GM21528 (cell line): ENCODE results near the gene KRTAP6-3.

Experiments used
- ATAC-seq: cut with Tn5 transposase; IDR thresholded peaks from one replicate; pipeline ENCODE4 v1.9.1; 2021; ENCODE audit warnings: mild to moderate bottlenecking, moderate library complexity; ENCODE audit not compliant: unreplicated experiment, low FRiP score

The KRTAP6-3 gene, protein sequence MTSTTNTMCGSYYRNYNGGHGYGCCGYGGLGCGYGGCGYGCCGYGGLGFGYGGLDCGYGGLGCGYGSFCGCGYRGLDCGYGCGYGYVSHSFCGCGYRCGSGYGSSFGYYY

DNA sequence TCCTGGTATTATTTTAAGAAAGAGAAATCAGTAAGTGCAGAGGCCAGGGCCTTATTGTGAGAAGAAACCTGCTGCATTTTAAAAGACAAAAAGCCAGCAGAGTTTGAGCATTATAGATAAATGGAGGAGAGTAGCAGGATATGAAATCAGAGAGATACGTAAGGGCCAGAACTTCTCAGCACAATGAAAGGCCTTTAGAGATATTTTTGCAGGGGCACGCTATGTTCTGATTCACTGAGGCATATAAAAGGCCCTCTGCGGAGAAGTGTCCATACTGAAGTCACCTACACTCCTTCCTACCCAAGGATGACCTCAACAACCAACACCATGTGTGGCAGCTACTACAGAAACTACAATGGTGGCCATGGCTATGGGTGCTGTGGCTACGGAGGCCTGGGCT is at the start of gene KRTAP6-3:
Gene KRTAP6-3, plus strand, starts transcription at position 301 of the 400 bp plus-strand sequence. Its CDS starts 6 bp downstream, at position 307.
- ATAC-seq = no peak

DNA sequence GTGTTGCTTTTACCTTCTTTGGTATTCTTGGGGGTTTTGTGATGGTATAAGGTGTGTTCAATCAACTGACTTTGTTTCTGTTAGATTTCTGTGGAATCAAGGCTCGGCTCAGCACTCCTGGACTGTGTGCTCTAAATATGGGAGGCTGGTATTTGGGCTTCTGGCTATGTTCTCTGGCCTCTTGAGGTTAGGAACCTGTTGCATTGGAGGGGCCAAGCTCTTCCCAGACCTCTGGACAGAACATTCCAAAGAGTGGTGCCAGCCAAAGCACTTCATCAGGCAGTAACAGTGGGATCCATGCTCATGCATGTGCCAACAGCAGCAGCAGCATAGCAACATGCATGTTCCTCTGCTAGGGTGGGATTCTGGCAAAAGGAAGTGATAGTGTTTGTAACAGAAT is 39.5 kb upstream of the KRTAP6-3 start:
- no peak for ATAC-seq

DNA sequence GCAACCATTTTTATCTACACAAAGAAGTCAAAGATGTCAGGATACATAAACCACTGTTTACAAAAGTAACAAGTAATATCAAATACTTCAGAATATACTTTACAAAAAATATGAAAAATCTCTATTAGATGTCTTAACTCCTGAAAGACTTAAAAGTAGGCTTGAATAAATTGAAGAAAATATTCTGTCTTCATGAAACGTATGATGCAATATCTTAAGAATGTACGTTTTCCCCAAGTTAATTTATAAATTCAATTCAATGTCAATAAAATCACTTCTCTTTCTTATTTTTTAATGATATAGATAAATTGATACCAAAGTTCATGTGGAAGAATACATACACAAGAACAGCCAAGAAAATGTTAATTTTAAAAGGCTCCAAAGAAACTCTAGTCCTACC is 37.1 kb upstream of the KRTAP6-3 start:
- ATAC-seq = no peak

DNA sequence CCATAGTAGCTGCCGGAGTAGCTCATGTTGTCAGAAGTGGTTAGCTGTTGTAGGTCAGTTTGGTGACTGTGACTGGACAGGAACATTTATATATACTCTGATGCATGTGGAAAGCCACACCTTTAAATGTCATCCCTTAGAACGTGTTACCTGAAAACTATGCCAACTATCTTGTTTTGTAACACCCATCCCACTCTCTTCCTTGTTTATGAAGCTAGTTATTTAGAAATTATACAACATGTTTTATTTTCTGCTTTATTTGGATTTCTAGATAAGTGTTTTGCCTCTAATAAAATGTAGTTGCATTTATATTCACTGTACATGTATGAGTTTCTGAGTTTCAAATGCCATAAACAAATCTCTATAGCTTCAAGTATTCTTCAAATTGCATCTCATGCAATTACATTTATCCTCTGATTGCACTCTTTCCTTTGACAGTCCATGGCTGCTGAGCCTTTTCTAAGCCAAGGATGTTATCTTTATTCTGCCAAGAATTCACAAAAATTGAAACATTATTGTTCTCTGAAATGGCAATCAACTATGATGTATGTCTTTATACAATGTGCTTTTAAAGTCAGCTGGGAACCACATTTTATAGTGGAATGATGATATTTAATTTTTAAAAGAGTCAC is 30.9 kb upstream of the KRTAP6-3 start, which contains the start of gene KRTAP19-7:
Gene KRTAP19-7, minus strand, starts transcription at position 51 of the 632 bp plus-strand sequence. Its CDS starts 25 bp downstream, at position 26.
- ATAC-seq = no peak

DNA sequence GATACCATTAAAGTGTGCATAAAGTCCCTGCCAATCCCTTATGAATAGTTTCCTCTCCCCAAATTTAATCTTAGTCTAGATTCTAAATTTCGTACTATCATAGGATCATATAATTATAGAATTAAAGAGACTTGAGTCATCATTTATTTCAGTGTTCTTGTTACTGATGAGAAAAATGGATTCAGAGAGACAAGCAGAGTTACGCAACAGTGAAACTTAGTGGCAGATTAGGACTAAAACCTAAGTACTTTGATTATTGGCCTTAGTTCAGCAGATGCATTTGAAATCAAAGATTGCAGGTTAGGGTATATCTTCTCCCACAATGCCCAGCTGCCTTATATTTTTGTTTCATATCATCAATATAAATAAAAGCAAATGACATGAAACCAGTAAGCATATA is 30.3 kb upstream of the KRTAP6-3 start:
- ATAC-seq = no peak

DNA sequence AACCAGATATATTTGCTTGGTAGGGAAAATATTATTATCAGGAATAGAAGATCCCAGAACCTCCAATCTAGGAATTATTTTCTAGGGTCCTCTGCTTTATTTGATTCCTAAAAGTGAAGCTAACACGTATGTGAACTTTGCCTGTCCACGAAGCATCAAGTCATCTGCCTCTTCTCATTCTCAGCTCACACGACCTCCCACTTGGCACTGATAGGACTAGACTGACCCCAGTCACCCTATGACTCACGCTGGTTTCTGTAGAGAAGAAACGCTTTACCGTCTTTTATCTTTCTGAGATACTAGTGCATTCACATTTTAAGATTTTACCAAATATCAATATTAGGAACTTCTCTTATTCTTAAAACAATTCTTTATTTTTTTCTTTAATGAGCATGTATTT is 29.2 kb upstream of the KRTAP6-3 start:
- ATAC-seq = no peak

DNA sequence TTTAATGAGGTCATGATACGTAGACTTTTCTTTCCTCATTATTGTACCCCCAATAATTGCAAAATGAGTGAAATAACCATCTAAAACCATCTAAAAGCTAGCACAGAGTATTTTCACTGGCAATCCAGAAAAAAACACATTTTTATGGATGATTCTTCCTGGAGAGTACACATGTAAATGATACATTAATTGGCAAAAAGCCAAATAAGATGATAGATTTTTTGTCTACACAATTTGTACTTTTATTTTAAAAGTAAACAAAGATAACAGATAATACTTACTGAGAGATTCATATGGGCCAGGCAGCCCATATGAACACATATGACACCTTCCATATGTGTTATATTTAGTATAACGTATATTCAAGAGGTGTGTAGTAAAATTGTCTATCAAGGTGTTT is 28.6 kb upstream of the KRTAP6-3 start:
- no peak for ATAC-seq

DNA sequence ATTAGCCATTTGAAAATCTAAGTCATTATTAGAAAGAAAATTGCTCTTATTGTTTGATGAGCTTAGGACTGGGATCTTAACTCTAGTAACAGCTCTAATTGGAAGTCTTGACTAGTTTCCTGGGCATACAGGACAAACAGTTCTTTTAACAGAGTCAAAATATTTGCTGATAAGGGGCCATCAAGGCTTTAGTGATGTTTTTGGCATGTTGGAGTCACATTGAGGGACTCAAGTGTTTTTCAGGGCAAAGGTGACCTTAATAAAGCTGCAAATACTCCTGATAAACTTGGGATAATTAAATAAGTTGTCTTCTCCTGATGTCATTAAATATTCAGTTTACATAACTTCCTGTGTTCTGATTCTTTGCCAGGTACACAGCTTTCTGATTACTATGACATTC is 24.6 kb upstream of the KRTAP6-3 start:
- ATAC-seq = no peak

DNA sequence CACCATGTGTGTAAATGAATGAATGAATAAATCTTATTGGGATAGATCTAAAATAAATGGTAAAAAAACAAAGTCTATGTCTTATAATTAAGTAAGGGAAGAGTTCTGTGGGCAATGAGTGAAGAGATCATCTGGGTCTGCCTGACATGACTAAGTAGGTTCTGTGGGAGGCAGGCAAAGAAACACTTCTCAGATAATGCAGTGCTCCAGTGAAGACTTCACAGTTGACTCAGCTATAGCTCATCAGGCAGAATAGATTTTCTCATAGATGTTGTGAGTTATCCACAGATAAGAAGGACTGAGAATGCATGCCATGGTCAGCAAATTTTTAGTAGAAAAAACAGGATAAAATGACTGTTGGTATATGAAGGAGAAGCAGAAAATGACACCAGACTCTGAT is 14.5 kb upstream of the KRTAP6-3 start:
- ATAC-seq = no peak

DNA sequence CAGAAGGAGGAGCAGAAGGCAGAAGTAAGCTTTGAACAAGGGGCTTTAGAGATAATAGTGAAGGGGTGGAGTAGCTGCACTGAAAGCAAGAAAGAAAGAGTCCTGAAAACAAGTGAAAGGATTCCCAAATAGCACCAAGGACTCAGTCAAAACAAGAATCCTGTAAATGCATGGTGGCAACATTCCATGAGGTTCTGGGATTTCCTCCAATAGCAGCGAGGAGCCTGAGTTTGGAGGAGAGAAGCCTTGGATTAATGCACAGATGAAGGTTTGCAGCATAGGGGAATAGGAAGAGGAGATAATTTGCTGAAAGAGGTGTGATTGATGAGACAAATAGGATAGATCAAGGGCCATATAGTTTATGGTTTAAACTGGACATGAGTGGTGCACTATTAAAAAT is 12.9 kb upstream of the KRTAP6-3 start:
- no peak for ATAC-seq

DNA sequence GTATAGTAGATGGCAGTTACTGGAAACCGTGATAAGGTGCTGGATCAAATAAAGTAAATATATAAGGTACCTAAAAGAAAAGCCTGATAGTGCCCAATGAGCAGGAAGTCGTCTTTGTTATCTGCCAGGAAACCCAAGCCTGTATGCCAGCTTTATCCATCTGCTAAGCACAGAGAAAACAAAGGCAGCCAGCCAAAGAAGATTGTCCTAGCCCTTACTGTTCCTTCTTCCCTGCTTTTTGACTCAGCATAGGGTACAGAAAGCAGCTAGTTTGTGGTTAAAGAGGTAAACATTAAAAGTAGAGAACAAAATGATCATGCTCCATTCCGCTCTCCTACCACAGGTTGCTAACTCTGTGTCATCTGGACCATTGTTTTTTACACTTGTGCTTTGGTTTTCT is 12.1 kb upstream of the KRTAP6-3 start:
- ATAC-seq = no peak

DNA sequence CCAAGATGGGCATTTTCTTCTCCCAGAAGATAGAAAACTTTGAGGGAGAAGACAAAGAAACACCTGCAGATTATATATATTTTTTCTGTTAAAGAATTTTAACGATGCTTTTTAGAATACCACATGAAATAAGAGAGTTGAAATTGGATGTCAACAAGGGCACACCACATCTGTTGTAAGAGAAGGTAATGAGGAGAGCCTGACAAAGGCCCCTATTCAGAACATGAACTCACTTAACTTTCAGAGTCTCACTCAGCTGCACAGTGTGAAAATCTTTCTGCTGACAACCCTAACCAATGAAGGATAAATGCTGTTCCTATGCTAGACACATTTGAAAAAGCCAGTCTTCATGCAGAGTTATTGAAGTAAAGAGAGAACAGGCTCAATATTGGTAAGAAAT is 9.4 kb upstream of the KRTAP6-3 start:
- ATAC-seq = no peak

DNA sequence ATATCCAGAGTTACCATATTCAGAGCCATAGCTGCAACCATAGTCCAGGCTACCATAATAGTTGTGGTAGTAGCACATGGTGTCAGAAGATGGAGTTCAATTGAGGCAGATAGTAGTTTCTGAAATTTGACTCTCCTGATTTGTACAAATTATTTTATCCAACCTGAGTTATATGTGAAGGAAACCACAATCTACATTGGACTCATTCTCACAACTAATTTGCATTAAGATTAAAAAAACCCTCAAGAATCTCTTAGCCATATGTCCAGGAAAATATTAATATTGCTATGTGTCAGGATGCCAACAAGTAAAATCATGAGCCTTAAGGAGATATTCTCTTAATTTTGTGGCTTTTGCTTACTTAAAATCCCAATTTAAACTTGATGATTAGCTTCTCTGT is 1.9 kb upstream of the KRTAP6-3 start, which contains the start of gene KRTAP22-2:
Gene KRTAP22-2, minus strand, starts transcription at position 101 of the 400 bp plus-strand sequence.
- no peak for ATAC-seq

DNA sequence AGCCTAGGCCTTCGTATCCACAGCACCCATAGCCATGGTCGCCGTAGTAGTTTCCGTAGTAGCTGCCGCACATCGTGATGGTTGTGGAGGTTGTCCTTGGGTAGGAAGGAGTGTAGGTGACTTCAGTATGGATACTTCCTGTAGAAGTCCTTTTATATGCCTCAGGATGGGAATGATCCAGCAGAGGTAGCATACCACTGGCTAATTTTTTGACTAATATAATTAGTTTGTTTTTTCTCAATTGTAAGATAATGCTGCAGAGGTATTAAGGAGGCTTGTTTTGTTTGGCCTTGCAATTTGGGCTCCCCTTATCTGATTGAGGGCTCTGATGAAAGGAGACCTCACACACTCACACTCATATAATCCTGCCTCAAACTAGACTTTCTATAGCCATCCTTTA is 6.6 kb downstream of the KRTAP6-3 start, which contains the start of gene KRTAP6-2:
Gene KRTAP6-2, minus strand, starts transcription at position 101 of the 400 bp plus-strand sequence. Its CDS starts 28 bp downstream, at position 73.
- ATAC-seq = no peak

DNA sequence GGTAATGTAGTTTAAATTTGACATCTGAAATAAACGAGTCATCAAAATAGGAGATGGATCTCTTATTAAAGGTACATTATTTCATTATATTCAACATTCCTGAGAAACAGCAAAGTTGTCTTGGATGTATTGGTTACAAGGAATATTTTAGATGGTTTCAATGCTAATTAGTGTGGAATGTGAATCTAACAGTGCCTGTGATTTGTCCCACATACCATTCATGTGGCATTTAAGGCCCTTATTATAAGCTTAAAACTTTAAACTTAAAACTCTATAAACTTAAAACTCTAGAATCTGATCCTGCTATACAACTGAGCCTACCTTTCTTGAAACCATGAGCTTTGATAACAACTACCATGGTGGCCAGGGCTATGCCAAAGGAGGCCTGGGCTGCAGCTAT is 8.5 kb downstream of the KRTAP6-3 start, which contains the start of gene KRTAP22-1:
Gene KRTAP22-1, plus strand, starts transcription at position 301 of the 400 bp plus-strand sequence.
- ATAC-seq = no peak

DNA sequence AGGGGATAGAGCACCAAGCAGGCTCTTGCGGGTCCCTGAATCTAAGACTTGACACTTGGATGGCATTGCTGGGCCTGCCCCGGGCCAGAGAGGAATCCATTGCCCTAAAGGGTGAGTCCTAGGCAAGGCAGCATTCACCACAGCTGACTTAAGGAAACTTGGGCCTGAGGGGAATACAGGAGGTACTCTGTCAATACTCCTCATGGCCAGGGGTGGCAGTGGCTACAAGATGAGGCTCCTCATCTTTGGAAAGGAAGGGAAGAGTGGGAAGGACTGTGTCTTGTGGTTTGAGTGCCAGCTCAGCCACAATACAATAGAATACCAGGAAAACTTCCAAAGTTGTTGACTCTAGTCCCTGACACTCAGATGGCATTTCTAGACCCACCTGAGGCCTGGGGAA is 13.7 kb downstream of the KRTAP6-3 start:
- ATAC-seq = no peak

DNA sequence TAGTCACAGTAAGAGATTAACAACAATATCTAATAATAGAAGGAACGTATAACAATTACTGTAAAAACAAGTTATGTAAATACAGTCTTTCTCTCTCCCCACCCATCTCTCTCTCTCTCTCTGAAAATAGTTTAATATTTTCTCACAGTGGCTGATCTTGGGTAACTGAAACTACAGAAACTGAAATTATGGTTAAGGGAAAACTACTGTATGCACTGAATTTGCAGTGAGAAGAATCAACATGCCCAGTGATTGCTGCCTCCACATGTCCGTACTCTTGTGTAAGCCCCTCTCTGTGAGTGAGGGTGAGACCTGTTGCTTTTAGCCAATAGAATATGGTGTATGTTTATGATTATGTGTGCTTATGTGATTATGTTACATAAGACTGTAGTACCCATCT is 19.9 kb downstream of the KRTAP6-3 start:
- no peak for ATAC-seq

DNA sequence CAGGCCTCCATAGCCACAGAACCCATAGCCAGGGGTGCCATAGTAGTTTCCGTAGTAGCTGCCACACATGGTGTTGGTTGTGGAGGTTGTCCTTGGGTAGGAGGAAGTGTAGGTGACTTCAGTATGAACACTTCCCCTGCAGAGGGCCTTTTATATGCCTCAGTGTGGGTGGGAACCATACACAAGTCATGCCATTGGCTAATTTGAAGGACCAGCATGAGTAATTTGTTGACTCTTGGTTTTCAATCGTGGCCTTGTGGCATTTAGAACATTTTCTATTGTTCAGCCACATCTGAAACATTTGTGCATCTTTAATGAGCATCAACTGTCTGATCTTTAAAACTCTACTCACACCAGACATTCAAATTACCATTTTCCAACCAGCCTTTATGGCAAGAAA is 21.6 kb downstream of the KRTAP6-3 start, which contains the start of gene KRTAP6-1:
Gene KRTAP6-1, minus strand, starts transcription at position 95 of the 400 bp plus-strand sequence. Its CDS starts 26 bp downstream, at position 69.
- ATAC-seq = no peak

DNA sequence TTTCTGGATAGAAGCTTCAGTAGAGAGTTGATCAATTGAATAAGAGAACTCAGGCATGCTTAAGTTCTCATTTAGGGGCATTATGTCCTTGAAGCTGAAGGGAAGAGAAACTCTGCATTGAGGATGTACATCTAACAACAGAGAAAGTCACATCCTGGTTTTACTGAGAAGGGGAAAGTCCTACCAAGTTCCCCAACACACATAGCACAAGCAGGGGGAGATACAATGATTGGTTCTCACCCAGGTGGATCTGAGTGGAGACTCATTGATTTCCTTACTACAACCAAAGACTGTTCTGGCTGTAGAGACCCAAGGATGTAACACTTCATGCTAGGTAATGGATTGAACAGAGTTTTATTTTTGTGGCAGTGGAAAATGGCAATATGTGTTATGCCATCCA is 23.0 kb downstream of the KRTAP6-3 start:
- no peak for ATAC-seq

DNA sequence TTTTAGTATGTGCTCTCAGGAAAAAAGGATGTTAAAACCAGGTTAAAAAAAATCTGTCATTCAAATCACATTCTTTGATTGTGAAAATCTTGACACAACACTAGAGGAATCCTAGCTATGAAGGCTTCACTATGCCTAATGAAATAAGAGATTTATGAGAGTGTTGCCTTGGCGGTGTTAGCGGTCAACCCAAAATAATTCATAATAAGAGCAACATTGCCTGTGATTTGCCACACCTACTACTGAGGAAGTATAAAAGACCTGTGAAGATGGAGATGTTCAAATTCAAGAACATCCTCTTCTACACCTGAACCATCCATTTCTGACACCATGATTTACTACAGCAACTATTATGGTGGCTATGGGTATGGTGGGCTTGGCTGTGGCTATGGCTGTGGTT is 23.9 kb downstream of the KRTAP6-3 start, which contains the start of gene KRTAP20-1:
Gene KRTAP20-1, plus strand, starts transcription at position 301 of the 400 bp plus-strand sequence. Its CDS starts 30 bp downstream, at position 331.
- ATAC-seq = no peak

DNA sequence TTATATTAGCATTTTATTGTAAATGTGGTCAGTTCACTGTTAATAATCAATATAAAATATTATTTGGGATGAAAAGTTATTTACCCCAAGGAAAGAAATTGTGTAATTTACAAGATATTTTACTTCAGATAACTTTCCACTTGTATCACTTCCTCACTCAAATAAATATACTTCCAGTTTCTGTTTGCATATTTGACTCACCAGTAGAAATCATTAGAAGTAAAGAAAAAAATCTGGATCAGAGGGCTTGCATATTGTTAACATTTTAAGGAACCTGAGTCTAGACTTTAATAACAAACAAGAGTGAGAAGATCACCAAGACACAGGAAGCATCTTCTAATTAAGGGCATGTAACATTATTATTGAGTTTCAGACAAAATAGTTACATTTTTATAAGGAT is 27.8 kb downstream of the KRTAP6-3 start:
- ATAC-seq = no peak

DNA sequence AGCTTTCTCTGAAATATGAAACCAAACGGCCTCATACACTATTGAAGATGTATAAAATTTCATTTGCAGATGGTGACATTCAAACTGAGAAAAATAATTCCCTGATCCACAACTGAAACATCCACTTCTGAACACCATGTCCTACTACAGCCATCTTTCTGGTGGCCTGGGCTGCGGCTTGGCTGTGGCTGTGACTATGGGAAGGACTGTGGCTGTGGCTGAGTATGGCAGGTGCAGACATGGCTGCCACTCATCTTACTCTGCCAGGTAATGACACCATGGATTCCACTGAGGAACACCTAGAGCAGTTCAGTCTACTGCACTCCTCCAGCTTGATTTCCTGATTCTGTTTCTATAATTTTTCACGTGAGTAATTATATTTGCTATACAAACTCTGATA is 28.3 kb downstream of the KRTAP6-3 start, which contains the start of gene KRTAP20-4:
Gene KRTAP20-4, plus strand, starts transcription at position 106 of the 400 bp plus-strand sequence.
- no peak for ATAC-seq
